Activated T-helper 1 cell treated with anti-CD3 and anti-CD28 coated beads, Interleukin-2, amount 50 U/mL, for 16 hours (primary cell): Measurements from ENCODE around the gene NENF.
"Not testable (repeated sequence)": the region's sequence is repeated elsewhere in the genome, so short reads cannot be mapped to it uniquely, and the experiment has no call there.

ENCODE experiments used
- DNase-seq, 2 donors: peaks; one replicate each; pipeline ENCODE4 v3.0.0-alpha.2; 2020; ENCODE audit warnings: low read depth in 1 of 2, low spot score in 1 of 2

NENF gene

DNA sequence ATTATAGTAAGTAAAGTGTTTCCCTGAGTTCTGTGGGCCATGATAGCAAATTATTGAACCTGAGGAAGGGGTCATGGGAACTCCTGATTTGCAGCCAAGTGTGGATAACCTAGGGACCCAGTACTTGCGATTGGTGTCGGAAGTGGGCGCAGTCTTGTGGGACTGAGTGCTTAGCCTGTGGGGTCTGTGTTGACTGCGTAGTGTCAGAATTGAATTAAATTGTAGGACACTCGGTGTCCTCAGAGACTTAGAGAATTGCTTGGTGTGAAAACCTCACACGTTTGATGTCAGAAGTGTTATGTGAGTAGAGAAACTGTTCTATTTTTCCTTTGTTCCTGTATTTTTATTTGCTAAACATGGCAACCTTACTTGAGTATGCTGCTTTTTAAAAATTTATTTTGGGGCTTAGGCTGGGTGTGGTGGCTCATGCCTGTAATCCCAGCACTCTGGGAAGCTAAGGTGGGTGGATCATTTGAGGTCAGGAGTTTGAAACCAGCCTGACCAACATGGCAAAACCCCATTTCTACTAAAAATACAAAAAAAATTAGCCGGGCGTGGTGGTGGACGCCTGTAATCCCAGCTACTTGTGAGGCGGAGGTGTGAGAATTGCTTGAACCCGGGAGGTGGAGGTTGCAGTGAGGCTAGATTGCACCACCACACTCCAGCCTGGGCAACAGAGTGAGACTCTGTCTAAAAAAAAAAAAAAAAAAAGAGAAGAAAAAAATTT is 48.2 kb downstream of the NENF start:
- DNase-seq: not testable (repeated sequence)

DNA sequence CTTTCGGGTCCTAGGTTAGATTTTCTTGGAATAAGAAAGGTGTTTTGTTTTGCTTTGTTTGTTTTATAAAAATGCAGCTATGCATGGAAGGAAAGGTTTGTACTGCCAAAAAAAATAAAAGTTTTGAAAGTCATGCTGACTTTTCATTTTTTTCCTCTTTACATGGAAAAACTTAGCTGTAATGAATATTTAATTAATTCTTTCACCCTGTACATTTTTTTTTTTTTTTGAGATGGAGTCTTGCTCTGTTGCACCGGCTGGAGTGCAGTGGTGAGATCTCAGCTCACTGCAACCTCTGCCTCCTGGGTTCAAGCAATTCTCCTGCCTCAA is 48.7 kb downstream of the NENF start:
- no peak for DNase-seq

GRCh38 chr1:212482006-212482636 is 49.4 kb downstream of the NENF start:
- no peak for DNase-seq

- DNase-seq: no peak
Observed at GRCh38 chr1:212482637-212483441, 50.1 kb downstream of the NENF start.

DNA sequence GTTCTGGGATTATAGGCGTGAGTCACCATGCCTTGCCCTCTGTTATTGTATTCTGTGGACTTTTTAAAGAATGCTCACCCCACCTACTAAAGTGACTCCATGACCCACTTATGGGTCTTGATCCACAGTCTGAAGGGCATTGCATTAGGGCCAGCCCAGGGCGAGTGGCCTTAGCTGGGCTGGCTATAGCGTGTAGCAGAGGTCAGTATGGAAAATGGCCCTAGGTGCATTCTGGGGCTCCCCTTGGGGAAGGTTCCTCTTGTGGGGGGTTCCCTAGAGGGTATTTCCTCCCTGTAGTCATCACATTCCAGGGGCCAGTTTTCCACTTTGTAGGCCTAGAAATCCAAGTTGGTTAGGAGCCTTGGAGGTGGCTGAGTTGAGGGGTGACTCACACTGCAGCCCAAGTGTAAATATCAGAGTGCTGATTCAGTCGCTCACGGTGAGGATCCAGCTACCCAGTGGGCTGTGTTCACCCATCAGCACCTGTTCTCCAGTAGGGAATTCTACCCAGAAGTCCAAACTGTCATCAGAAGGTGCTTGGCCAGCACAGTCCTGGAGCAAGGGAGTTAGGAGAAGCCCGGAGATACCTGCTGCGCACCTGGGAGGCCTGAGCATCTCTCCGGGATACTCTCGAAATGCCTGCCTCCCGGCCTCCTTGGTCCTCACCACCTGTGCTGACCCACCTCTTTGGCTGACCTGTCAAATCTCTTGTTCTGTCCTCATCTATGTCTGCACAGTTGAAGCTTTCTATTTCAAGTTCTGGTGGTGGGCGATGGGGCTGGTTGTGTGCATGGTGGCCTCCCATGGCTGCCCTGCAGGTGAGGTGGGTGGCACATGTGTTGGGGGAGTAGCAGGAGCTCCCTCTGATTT is 52.2 kb downstream of the NENF start:
- no peak for DNase-seq

DNA sequence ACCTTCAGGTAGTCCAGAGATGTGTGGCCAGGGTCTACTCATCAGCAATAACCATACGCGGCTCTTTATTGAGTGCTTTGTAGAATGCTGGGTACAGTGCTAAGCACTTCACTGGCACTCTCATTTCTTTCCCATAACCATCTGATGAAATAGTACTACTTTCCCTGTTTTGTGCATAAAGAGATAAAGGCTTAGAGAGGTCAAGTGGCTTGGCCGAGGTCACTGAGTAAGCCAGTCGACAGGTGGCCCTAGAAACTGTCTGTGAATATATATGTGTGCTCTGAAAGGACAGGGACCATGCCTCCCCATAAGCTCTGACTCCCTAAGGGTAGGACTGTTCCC is 52.8 kb downstream of the NENF start:
- DNase-seq: no peak

- no peak for DNase-seq
Observed at GRCh38 chr1:212485913-212486618, 53.3 kb downstream of the NENF start.

GRCh38 chr1:212486619-212486975 is 53.9 kb downstream of the NENF start:
- no peak for DNase-seq

GRCh38 chr1:212487286-212487685 is 54.6 kb downstream of the NENF start:
- no peak for DNase-seq

DNA sequence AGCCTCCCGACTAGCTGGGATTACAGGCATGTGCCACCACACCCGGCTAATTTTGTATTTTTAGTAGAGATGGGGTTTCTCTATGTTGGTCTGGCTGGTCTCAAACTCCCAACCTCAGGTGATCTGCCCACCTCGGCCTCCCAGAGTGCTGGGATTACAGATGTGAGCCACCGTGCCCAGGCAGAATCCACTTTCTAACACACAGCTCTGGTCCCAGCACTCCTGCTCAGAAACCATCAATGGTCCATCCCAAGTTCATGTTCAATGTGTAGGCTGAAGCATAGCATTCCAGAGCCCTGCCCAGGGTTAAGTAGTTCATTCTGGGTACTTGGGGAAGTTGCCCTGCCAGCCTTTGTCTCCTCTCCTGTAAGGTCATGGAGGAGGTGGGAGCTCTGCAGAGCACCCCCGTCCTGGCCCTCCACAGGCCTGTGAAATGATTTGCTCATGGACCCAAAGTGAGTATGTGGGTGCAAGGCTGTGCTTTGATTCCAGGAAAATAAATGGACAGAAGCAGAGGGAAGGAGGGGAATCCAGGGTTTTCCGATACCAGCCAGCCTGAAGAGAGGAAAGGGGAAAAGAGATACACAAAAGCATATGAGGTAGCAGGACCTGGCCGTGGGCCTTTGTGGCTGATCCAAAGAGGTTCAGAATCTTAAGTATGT is 55.2 kb downstream of the NENF start:
- DNase-seq: no peak

GRCh38 chr1:212488436-212489283 is 55.9 kb downstream of the NENF start:
- no peak for DNase-seq

- no peak for DNase-seq
Observed at GRCh38 chr1:212489284-212489859, 56.7 kb downstream of the NENF start.

- no peak for DNase-seq
Observed at GRCh38 chr1:212490276-212490675, 57.6 kb downstream of the NENF start.

- DNase-seq: no peak
Observed at GRCh38 chr1:212491454-212491853, 58.7 kb downstream of the NENF start.
